Keratinocyte (primary cell): Measurements from ENCODE around the gene ZNF784.

ENCODE experiments used
- CTCF ChIP-seq, 3 experiments: IDR thresholded peaks in 1 of 3; conservative IDR thresholded peaks in 1 of 3; optimal IDR thresholded peaks in 1 of 3; 2 replicates in 2 of 3; 3 replicates in 1 of 3; pipeline versions ENCODE3 to v1.5.1; 2011; ENCODE audit warnings: low read length in 3 of 3, mild to moderate bottlenecking in 3 of 3, moderate library complexity in 2 of 3, control low read depth in 1 of 3, inconsistent platforms in 1 of 3; ENCODE audit not compliant: insufficient read depth in 2 of 3; ENCODE audit errors: extremely low read depth in 1 of 3
- EZH2 ChIP-seq: IDR thresholded peaks from one replicate; pipeline ENCODE4 v1.6.1; 2012; ENCODE audit warnings: inconsistent platforms, mild to moderate bottlenecking, low read length, moderate library complexity

DNA sequence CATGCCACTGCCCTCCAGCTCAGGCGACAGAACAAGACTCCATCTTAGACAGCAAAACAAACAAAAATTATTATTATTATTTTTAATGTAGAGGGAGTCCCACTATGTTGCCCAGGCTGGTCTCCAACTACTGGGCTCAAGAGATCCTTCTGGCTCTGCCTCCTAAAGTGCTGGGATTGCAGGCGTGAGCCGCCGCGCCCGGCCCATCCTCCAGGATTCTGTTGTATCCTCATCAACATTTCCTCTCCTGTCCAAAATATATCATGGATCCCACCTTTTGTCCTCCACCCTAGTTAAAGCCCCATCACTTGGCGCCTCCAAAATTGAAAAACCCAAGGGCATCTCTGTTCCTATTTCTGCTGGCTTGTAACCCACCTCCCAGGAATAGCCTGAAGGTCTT is 1.2 kb downstream of the ZNF784 start:
- TF ChIP-seq CTCF (optimal IDR thresholded peaks at IDR 0.05 in 1 of 3, IDR thresholded peaks at IDR 0.05 in 1 of 3, conservative IDR thresholded peaks at IDR 0.05 in 1 of 3; ENCODE audit: extremely low read depth in 1 of 3, insufficient read depth in 2 of 3, low read length in 3 of 3) (no peak), EZH2 (no peak)
